Esophagus muscularis mucosa (tissue), 4 donors: Measurements from ENCODE around the gene ZNF398. TPM values are rescaled to one million over a fixed set of nuclear protein-coding genes. Genes with fewer than 3 reads are reported as not detected.
"Not testable (repeated sequence)": the region's sequence is repeated elsewhere in the genome, so short reads cannot be mapped to it uniquely, and the experiment has no call there.

Experiments used
- DNase-seq: peaks from one replicate; pipeline ENCODE4 v3.0.0-alpha.2; 2017; ENCODE audit errors: extremely low spot score
- H3K27ac ChIP-seq, 4 donors: fragments of 200-600 bp; sonication (generic); replicated peaks in 1 of 4; 1 replicate in 3 of 4; 2 replicates in 1 of 4; pipeline ENCODE4 v1.5.1; 2016 to 2019; ENCODE audit warnings: mild to moderate bottlenecking in 1 of 4
- H3K27me3 ChIP-seq, 4 donors: fragments of 200-600 bp; sonication (generic); one replicate each; pipeline versions ENCODE4 v1.5.1 to v1.6.0; 2016 to 2019
- H3K36me3 ChIP-seq, 4 donors: fragments of 200-600 bp; sonication (generic); one replicate each; pipeline ENCODE4 v1.5.1; 2016 to 2019
- H3K4me1 ChIP-seq, 4 donors: fragments of 200-600 bp; sonication (generic); one replicate each; pipeline ENCODE4 v1.5.1; 2016 to 2019
- H3K4me3 ChIP-seq, 4 donors: fragments of 200-600 bp; sonication (generic); 1 replicate in 2 of 4; 2 replicates in 2 of 4; pipeline ENCODE4 v1.5.1; 2016 to 2019; ENCODE audit warnings: mild to moderate bottlenecking in 4 of 4, moderate library complexity in 1 of 4
- H3K9me3 ChIP-seq, 4 donors: fragments of 200-600 bp; sonication (generic); 1 replicate in 3 of 4; 2 replicates in 1 of 4; pipeline ENCODE4 v1.5.1; 2016 to 2019
- CTCF ChIP-seq, 3 experiments: fragments of 200-600 bp in 2 of 3; fragments of 450-650 bp in 1 of 3; sonication (generic) in 2 of 3; IDR thresholded peaks; one replicate each; pipeline ENCODE4 v1.5.1; 2017 to 2019; ENCODE audit warnings: antibody characterized with exemption in 3 of 3, mild to moderate bottlenecking in 2 of 3, moderate library complexity in 1 of 3
- EP300 ChIP-seq: sonication (generic); formaldehyde crosslinking; IDR thresholded peaks from one replicate; pipeline ENCODE4 v1.6.1; 2017; ENCODE audit warnings: antibody characterized with exemption
- POLR2A ChIP-seq: fragments of 450-650 bp; IDR thresholded peaks from one replicate; pipeline ENCODE4 v1.6.1; 2017; ENCODE audit warnings: antibody characterized with exemption, moderate library complexity, mild to moderate bottlenecking, low read depth
- POLR2AphosphoS5 ChIP-seq, 2 donors: sonication (generic); formaldehyde crosslinking; IDR thresholded peaks; one replicate each; pipeline ENCODE4 v1.6.1; 2017; ENCODE audit warnings: antibody characterized with exemption in 2 of 2
- WGBS: methylation state at CpG from one replicate; pipeline ENCODE4 v1.1.5; 2018; 5-methylcytosine and 5-hydroxymethylcytosine counted together
- intact Hi-C: fragments of 100-400 bp; cut with DNase I; formaldehyde crosslinking; loops from one replicate; pipeline ENCODE4 v1.15.1; 2023
- total RNA-seq, 4 donors: library from RNA; depleted of rRNA; stranded (reverse); fragments of >200 nt; gene quantifications; one replicate each; pipeline versions ENCODE4 v1.1.0 to v1.2.1, GENCODE V29; 2016

ZNF398 gene
- total RNA-seq, 4 donors from 2014 or later: 16.9 to 22.6 (median 19.2) TPM

DNA sequence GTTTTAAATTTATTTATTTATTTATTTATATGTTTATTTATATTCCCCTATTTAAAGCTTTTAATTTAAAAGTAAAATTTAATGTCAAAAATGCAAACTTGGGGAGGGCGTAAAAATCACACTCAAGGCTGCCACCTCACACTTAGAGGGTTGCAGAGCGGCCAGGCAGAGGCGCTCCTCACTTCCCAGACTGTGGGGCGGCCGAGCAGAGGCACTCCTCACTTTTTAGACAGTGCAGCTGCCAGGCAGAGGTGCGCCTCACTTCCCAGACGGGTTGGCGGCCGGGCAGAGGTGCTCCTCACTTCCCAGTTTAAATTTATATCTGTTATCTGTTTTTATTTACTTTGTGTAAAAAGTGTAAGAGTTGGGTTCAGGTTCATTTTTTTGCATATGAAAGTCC lies 11.1 kb upstream of the ZNF398 start:
- TF ChIP-seq CTCF (IDR thresholded peaks at IDR 0.05) (no peak), EP300 (no peak), POLR2AphosphoS5 (IDR thresholded peaks at IDR 0.05) (no peak), POLR2A (no peak)
- no peaks in the 10 kb centered on the region for H3K27me3 ChIP-seq
- intact Hi-C loops: no loop called here
- no peak for DNase-seq
- H3K4me3 ChIP-seq: no peak overlapping the region
- WGBS: 95% methylated on average over 9 of the region's 9 CpGs
- H3K27ac ChIP-seq: no peak overlapping the region
- no peaks in the 10 kb centered on the region for H3K9me3 ChIP-seq
- no peaks in the 10 kb centered on the region for H3K4me1 ChIP-seq
- peaks cover 0 to 16% (median 9%) of the 10 kb centered on the region in 4 donors for H3K36me3 ChIP-seq

GRCh38 chr7:149140831-149141230 lies 6.4 kb upstream of the ZNF398 start:
- intact Hi-C loops: no loop called here
- H3K27ac ChIP-seq: no peak overlapping the region
- H3K27me3 ChIP-seq: no peaks in the 10 kb centered on the region
- H3K4me3 ChIP-seq: no peak overlapping the region
- WGBS: 81% methylated on average over 3 of the region's 3 CpGs
- no peaks in the 10 kb centered on the region for H3K4me1 ChIP-seq
- TF ChIP-seq CTCF (IDR thresholded peaks at IDR 0.05): no peak
- no peak for DNase-seq
- H3K9me3 ChIP-seq: no peaks in the 10 kb centered on the region
- peaks cover 0 to 2% (median 0%) of the 10 kb centered on the region in 4 donors for H3K36me3 ChIP-seq

- WGBS: 95% methylated on average over 4 of the region's 4 CpGs
- peaks cover 0 to 2% (median 0%) of the 10 kb centered on the region in 4 donors for H3K36me3 ChIP-seq
- no peak overlapping the region for H3K27ac ChIP-seq
- intact Hi-C loops: no loop called here
- DNase-seq: no peak
- no peak overlapping the region for H3K4me3 ChIP-seq
- no peaks in the 10 kb centered on the region for H3K9me3 ChIP-seq
- H3K27me3 ChIP-seq: no peaks in the 10 kb centered on the region
- no peak for TF ChIP-seq CTCF (IDR thresholded peaks at IDR 0.05)
- no peak for TF ChIP-seq EP300
- no peak for TF ChIP-seq POLR2A
- TF ChIP-seq POLR2AphosphoS5 (IDR thresholded peaks at IDR 0.05): no peak
- peaks cover 0 to 7% (median 6%) of the 10 kb centered on the region in 4 donors for H3K4me1 ChIP-seq
Observed at GRCh38 chr7:149141893-149142292, 5.4 kb upstream of the ZNF398 start.

DNA sequence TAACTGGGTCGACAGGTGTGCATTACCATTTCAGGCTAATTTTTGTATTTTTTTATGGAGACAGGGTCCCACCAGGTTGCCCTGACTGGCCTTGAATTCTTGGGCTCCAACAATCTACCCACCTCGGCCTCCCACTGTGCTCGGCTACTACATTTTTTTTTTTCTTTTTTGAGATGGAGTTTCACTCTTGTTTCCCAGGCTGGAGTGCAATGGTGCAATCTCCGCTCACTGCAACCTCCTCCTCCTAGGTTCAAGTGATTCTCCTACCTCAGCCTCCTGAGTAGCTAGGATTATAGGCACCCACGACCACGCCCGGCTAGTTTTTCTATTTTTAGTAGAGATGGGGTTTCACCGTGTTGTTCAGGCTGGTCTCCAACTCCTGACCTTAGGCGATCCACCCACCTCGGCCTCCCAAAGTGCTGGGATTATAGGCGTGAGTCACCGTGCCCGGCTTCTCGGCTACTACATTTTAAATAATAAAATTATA lies 2.8 kb upstream of the ZNF398 start:
- not testable (repeated sequence) for DNase-seq

DNA sequence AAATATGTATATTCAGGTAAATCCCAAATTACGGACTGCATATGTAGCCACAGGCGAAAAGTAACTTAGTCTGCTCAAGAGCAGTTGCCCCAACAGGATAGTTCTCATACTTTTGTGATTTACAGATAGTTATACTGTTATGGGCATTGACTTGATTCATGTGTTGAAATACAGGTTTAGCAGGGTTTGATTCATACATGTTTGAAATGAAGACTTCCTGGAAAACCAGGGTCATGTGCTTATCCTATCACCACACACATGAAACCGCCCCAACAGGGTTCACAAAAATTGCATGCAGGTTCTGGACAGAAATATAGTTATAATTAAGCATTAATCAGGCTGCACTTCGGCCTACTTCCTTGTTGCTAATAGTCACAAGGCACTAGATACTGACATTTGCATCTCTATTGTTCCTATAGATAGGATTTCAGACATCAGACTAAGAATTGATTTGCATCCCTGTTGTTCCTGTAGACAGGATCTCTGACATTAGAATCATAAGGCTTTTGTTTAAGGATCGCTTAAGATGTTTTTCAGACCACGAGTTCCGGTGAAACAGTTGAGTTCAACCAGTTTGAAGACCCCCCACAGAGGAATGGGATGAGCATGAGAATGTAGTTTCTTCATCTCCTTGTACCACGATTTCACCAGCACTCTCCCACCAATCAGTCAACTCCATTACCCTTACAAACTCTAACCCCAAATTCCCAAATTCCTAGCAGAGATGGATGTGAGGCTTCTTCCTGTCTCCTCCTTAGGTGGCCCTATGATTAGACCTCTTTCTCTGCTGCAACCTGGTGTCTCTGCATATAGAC lies 2.0 kb upstream of the ZNF398 start:
- Histone ChIP-seq H3K27me3 (no peaks in the 10 kb centered on the region), H3K4me3 (no peak overlapping the region), H3K36me3 (no peaks in the 10 kb centered on the region), H3K4me1 (peaks cover 10 to 30% (median 28%) of the 10 kb centered on the region in 4 donors), H3K27ac (no peak overlapping the region), H3K9me3 (no peaks in the 10 kb centered on the region)
- DNase-seq: no peak
- TF ChIP-seq EP300: no peak
- TF ChIP-seq POLR2A: no peak
- TF ChIP-seq CTCF (IDR thresholded peaks at IDR 0.05): no peak
- TF ChIP-seq POLR2AphosphoS5 (IDR thresholded peaks at IDR 0.05): no peak
- intact Hi-C loops: loop anchor here (5.0 kb wide), 1 partner anchor 52 kb away; the partner anchor contains the start of gene ZNF282
- WGBS: 92% methylated on average over 8 of the region's 8 CpGs

More for the DNA sequence above, 2.8 kb upstream of the ZNF398 start:
- H3K4me1 ChIP-seq: peaks cover 10 to 24% (median 21%) of the 10 kb centered on the region in 4 donors
- intact Hi-C loops, H3K9me3 ChIP-seq, H3K27ac ChIP-seq, H3K4me3 ChIP-seq, H3K36me3 ChIP-seq, H3K27me3 ChIP-seq: not testable (repeated sequence)
- WGBS: 83% methylated on average over 14 of the region's 14 CpGs
